Esophagus muscularis mucosa (tissue), 4 donors: ENCODE data around the gene CELF5. TPM values are rescaled to one million over a fixed set of nuclear protein-coding genes. Genes with fewer than 3 reads are reported as not detected.

Experiments
- DNase-seq: peaks from one replicate; pipeline ENCODE4 v3.0.0-alpha.2; 2017; ENCODE audit errors: extremely low spot score
- H3K27ac ChIP-seq, 4 donors: fragments of 200-600 bp; sonication (generic); replicated peaks in 1 of 4; 1 replicate in 3 of 4; 2 replicates in 1 of 4; pipeline ENCODE4 v1.5.1; 2016 to 2019; ENCODE audit warnings: mild to moderate bottlenecking in 1 of 4
- H3K27me3 ChIP-seq, 4 donors: fragments of 200-600 bp; sonication (generic); one replicate each; pipeline versions ENCODE4 v1.5.1 to v1.6.0; 2016 to 2019
- H3K36me3 ChIP-seq, 4 donors: fragments of 200-600 bp; sonication (generic); one replicate each; pipeline ENCODE4 v1.5.1; 2016 to 2019
- H3K4me1 ChIP-seq, 4 donors: fragments of 200-600 bp; sonication (generic); one replicate each; pipeline ENCODE4 v1.5.1; 2016 to 2019
- H3K4me3 ChIP-seq, 4 donors: fragments of 200-600 bp; sonication (generic); 1 replicate in 2 of 4; 2 replicates in 2 of 4; pipeline ENCODE4 v1.5.1; 2016 to 2019; ENCODE audit warnings: mild to moderate bottlenecking in 4 of 4, moderate library complexity in 1 of 4
- H3K9me3 ChIP-seq, 4 donors: fragments of 200-600 bp; sonication (generic); 1 replicate in 3 of 4; 2 replicates in 1 of 4; pipeline ENCODE4 v1.5.1; 2016 to 2019
- EP300 ChIP-seq: sonication (generic); formaldehyde crosslinking; IDR thresholded peaks from one replicate; pipeline ENCODE4 v1.6.1; 2017; ENCODE audit warnings: antibody characterized with exemption
- POLR2A ChIP-seq: fragments of 450-650 bp; IDR thresholded peaks from one replicate; pipeline ENCODE4 v1.6.1; 2017; ENCODE audit warnings: antibody characterized with exemption, moderate library complexity, mild to moderate bottlenecking, low read depth
- POLR2AphosphoS5 ChIP-seq, 2 donors: sonication (generic); formaldehyde crosslinking; IDR thresholded peaks; one replicate each; pipeline ENCODE4 v1.6.1; 2017; ENCODE audit warnings: antibody characterized with exemption in 2 of 2
- WGBS: methylation state at CpG from one replicate; pipeline ENCODE4 v1.1.5; 2018; 5-methylcytosine and 5-hydroxymethylcytosine counted together
- intact Hi-C: fragments of 100-400 bp; cut with DNase I; formaldehyde crosslinking; loops from one replicate; pipeline ENCODE4 v1.15.1; 2023
- total RNA-seq, 4 donors: library from RNA; depleted of rRNA; stranded (reverse); fragments of >200 nt; gene quantifications; one replicate each; pipeline versions ENCODE4 v1.1.0 to v1.2.1, GENCODE V29; 2016
- TF ChIP-seq, protein P1 (sequence below), 3 experiments: fragments of 200-600 bp in 2 of 3; fragments of 450-650 bp in 1 of 3; sonication (generic) in 2 of 3; IDR thresholded peaks; one replicate each; pipeline ENCODE4 v1.5.1; 2017 to 2019; ENCODE audit warnings: antibody characterized with exemption in 3 of 3, mild to moderate bottlenecking in 2 of 3, moderate library complexity in 1 of 3

Gene CELF5
- total RNA-seq, 4 donors from 2014 or later: 0.17 TPM; not detected in 3

DNA sequence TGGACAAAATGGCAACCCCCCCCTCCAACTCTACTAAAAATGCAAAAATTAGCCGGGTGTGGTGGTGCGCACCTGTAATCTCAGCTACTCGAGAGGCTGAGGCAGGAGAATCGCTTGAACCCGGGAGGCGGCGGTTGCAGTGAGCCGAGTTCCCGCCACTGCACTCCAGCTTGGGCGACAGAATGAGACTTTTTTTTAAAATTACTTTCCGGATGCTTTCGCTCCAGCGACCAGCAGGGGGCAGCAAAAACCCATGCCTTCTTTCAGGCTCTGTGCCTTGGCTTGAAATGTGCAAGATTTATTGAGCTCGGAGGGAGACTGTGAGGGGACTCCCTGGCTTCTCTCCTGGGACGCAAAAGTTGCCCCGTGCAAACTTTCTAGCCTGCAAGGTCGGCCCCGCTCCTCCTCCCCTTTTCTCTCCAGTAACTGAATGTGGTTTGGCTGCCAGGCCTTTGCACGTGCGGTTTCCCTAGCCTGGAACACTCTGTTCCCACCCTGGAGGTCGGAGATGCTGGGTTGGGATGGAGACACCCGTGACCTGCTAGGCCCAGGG is 80.5 kb downstream of the CELF5 start:
- WGBS: 4% methylated on average over 22 of the region's 22 CpGs
- DNase-seq: peak; percentile 93
- Histone ChIP-seq H3K27me3 (peaks cover 0 to 81% (median 16%) of the 10 kb centered on the region in 4 donors), H3K27ac (no peak overlapping the region), H3K4me1 (peaks cover 7 to 13% (median 11%) of the 10 kb centered on the region in 4 donors), H3K9me3 (peaks cover 0 to 10% (median 7%) of the 10 kb centered on the region in 4 donors), H3K36me3 (no peaks in the 10 kb centered on the region), H3K4me3 (no peak overlapping the region)
- TF ChIP-seq, protein P1, sequence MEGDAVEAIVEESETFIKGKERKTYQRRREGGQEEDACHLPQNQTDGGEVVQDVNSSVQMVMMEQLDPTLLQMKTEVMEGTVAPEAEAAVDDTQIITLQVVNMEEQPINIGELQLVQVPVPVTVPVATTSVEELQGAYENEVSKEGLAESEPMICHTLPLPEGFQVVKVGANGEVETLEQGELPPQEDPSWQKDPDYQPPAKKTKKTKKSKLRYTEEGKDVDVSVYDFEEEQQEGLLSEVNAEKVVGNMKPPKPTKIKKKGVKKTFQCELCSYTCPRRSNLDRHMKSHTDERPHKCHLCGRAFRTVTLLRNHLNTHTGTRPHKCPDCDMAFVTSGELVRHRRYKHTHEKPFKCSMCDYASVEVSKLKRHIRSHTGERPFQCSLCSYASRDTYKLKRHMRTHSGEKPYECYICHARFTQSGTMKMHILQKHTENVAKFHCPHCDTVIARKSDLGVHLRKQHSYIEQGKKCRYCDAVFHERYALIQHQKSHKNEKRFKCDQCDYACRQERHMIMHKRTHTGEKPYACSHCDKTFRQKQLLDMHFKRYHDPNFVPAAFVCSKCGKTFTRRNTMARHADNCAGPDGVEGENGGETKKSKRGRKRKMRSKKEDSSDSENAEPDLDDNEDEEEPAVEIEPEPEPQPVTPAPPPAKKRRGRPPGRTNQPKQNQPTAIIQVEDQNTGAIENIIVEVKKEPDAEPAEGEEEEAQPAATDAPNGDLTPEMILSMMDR (IDR thresholded peaks at IDR 0.05): peak; percentile 84 to 90 (median 90)
- TF ChIP-seq POLR2AphosphoS5 (IDR thresholded peaks at IDR 0.05): peak in 1 of 2 donors; percentile 47
- TF ChIP-seq POLR2A: no peak
- intact Hi-C loops: loop anchor here (2.0 kb wide), 1 partner anchor 170 kb away; no protein-coding TSS in a partner anchor

DNA sequence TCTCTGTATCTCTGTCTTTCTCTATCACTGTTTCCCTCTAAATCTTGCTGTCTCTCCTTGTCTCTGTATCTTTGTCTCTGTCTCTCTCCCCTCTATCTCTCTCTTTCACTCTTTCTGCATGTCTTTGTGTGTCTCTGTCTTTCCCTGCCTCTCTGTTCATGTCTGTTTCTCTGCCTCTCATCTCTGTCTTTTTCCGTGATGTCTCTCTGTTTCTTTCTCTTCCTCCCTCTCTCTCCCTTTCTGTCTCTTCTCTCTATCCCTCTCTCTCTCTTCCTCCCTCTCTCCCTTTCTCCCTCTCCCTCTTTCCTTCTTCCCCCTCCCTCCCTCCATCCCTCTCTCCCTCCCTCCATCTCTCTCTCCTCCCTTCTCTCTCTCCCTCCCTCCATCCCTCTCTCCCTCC is 85.3 kb downstream of the CELF5 start:
- Histone ChIP-seq H3K36me3 (no peaks in the 10 kb centered on the region), H3K27me3 (peaks cover 0 to 85% (median 30%) of the 10 kb centered on the region in 4 donors), H3K4me3 (no peak overlapping the region), H3K4me1 (peaks cover 4 to 7% (median 7%) of the 10 kb centered on the region in 4 donors), H3K9me3 (no peaks in the 10 kb centered on the region), H3K27ac (no peak overlapping the region)
- intact Hi-C loops: no loop called here
- 61% methylated on average over 1 of the region's 1 CpG for WGBS
- no peak for DNase-seq
- TF ChIP-seq POLR2AphosphoS5 (IDR thresholded peaks at IDR 0.05) (no peak), POLR2A (no peak), EP300 (no peak)
- TF ChIP-seq, protein P1 (IDR thresholded peaks at IDR 0.05): no peak

DNA sequence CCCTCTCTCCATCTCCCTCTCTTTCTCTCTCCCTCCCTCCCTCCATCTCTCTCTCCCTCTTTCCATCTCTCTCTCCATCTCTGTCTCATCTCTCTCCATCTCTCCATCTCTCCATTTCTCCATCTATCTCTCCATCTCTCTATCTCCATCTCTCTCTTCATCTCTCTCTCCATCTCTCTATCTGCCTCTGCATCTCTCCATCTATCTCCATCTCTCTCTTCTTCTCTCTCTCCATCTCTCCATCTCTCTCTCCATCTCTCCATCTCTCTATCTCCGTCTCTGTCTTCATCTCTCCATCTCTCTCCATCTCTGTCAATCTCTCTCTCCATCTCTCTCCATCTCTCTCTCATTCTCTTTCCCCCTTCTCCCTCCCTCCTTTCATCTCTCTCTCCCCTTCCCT is 85.8 kb downstream of the CELF5 start:
- TF ChIP-seq EP300: no peak
- no peak for TF ChIP-seq POLR2AphosphoS5 (IDR thresholded peaks at IDR 0.05)
- TF ChIP-seq, protein P1 (IDR thresholded peaks at IDR 0.05): no peak
- TF ChIP-seq POLR2A: no peak
- DNase-seq: no peak
- intact Hi-C loops: no loop called here
- Histone ChIP-seq H3K27ac (no peak overlapping the region), H3K36me3 (no peaks in the 10 kb centered on the region), H3K4me3 (no peak overlapping the region), H3K9me3 (no peaks in the 10 kb centered on the region), H3K4me1 (peaks cover 0 to 2% (median 1%) of the 10 kb centered on the region in 4 donors), H3K27me3 (peaks cover 0 to 86% (median 31%) of the 10 kb centered on the region in 4 donors)
- WGBS: 74% methylated on average over 1 of the region's 1 CpG

DNA sequence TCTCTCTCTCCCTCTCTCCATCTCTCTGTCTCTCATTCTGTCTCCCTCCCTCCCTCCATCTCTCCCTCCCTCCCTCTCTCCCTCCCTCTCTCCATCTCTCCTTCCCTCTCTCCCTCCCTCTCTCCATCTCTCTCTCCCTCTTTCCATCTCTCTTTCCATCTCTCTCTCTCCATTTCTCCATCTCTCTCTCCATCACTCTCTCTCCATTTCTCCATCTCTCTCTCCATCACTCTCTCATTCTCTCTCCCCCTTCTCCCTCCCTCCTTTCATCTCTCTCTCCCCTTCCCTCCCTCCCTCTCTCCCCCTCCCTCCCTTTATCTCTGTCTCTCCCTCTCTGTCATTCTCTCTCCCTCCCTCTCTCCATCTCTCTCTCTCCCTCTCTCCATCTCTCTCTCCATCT is 86.2 kb downstream of the CELF5 start:
- no peaks in the 10 kb centered on the region for H3K9me3 ChIP-seq
- H3K4me3 ChIP-seq: no peak overlapping the region
- no peak for DNase-seq
- H3K4me1 ChIP-seq: no peaks in the 10 kb centered on the region
- TF ChIP-seq POLR2AphosphoS5 (IDR thresholded peaks at IDR 0.05): no peak
- no peak for TF ChIP-seq POLR2A
- TF ChIP-seq, protein P1 (IDR thresholded peaks at IDR 0.05): no peak
- TF ChIP-seq EP300: no peak
- H3K27me3 ChIP-seq: peaks cover 0 to 89% (median 31%) of the 10 kb centered on the region in 4 donors
- no peak overlapping the region for H3K27ac ChIP-seq
- H3K36me3 ChIP-seq: no peaks in the 10 kb centered on the region
- intact Hi-C loops: no loop called here

DNA sequence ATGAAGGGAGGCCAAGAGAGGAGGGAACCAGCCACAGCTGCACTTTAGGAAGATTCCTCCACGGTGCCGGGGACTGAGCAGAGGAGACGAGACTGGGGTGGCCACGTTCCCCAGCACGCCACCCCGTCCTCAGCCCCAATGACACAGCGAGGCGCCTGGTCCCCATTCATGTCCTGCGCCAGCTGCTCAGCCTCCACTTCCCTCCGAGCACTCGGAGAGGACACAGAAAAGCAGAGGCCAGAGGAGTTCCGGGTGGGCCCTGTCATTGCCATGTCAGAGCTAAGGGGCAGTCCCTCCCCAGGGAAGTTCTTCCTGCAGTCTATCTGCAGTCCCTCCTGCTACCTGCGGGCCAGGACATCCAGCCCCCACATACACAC is 88.7 kb downstream of the CELF5 start:
- 81% methylated on average over 8 of the region's 13 CpGs for WGBS
- H3K27ac ChIP-seq: no peak overlapping the region
- H3K9me3 ChIP-seq: no peaks in the 10 kb centered on the region
- intact Hi-C loops: no loop called here
- no peak overlapping the region for H3K4me3 ChIP-seq
- no peaks in the 10 kb centered on the region for H3K36me3 ChIP-seq
- peaks cover 0 to 86% (median 24%) of the 10 kb centered on the region in 4 donors for H3K27me3 ChIP-seq
- H3K4me1 ChIP-seq: no peaks in the 10 kb centered on the region
- no peak for TF ChIP-seq POLR2A
- TF ChIP-seq, protein P1 (IDR thresholded peaks at IDR 0.05): no peak
- TF ChIP-seq EP300: no peak
- no peak for TF ChIP-seq POLR2AphosphoS5 (IDR thresholded peaks at IDR 0.05)
- DNase-seq: no peak
